Lower leg skin (tissue), 3 donors: ENCODE results near the gene GLG1.
"Not testable (repeated sequence)": the region's sequence is repeated elsewhere in the genome, so short reads cannot be mapped to it uniquely, and the experiment has no call there.

ENCODE experiments used
- CTCF ChIP-seq, 3 donors: fragments of 450-650 bp; IDR thresholded peaks; one replicate each; pipeline ENCODE4 v1.5.1; 2016; ENCODE audit warnings: antibody characterized with exemption in 3 of 3, mild to moderate bottlenecking in 3 of 3, moderate library complexity in 2 of 3
- POLR2A ChIP-seq, 2 donors: fragments of 450-650 bp; IDR thresholded peaks; one replicate each; pipeline ENCODE4 v1.6.1; 2016 to 2017; ENCODE audit warnings: antibody characterized with exemption in 2 of 2, mild to moderate bottlenecking in 1 of 2, moderate library complexity in 1 of 2

DNA sequence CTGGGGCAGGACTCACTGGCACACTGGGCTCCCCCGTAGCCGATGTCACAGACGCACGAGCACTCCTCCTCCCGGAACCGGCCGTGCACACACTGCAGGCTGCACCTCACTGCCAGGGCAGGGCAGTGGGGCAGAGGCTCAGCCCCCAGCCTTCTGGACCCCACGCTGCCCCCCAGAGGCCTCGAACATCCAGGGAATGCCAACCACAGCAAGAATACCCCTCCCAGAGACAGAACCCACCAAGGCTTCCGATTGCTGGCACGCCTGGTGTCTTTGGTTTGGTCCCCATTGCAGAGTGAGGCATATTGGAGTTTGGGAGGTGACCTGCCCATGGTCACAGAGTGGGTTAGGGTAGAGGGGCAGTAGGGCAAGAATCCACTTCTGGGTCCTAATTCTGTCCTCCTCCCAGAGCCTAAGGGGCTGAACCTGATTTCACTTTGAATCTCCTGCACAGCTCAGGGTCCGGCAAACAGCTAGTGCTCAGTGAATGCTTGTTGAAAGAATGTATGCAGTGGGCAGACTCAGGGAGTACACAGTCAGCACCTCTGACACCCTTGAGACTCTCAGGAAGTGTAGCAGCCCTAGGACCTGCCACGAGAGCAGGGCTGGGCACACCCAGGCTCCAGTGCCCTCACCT is 194.7 kb downstream of the GLG1 start:
- TF ChIP-seq CTCF, POLR2A (IDR thresholded peaks at IDR 0.05): not testable (repeated sequence)
